ENCODE measurements around the gene RBPJ. TPM values are rescaled to one million over a fixed set of nuclear protein-coding genes. Genes with fewer than 3 reads are reported as not detected.

The RBPJ gene
- total RNA-seq, 1 donor from 2014 or later = 162 TPM

GRCh38 chr4:26288355-26288909 lies 32.4 kb upstream of the RBPJ start:
- TF ChIP-seq CTCF (IDR thresholded peaks at IDR 0.05; ENCODE audit: unreplicated experiment) = no peak
- no peaks in the 10 kb centered on the region for H3K4me1 Mint-ChIP-seq (ENCODE audit: low read depth)
- H3K27ac Mint-ChIP-seq = no peak overlapping the region
- no peaks in the 10 kb centered on the region for H3K27me3 Mint-ChIP-seq
- no peaks in the 10 kb centered on the region for H3K9me3 Mint-ChIP-seq (ENCODE audit: low read depth)
- no peak overlapping the region for H3K4me3 Mint-ChIP-seq (ENCODE audit: low read depth)
- DNase-seq (ENCODE audit: low spot score, unreplicated experiment) = no peak
- H3K36me3 Mint-ChIP-seq (ENCODE audit: insufficient read depth) = no peaks in the 10 kb centered on the region

- Mint-ChIP-seq H3K36me3 (ENCODE audit: insufficient read depth) (no peaks in the 10 kb centered on the region), H3K27ac (no peak overlapping the region), H3K4me1 (ENCODE audit: low read depth) (no peaks in the 10 kb centered on the region), H3K9me3 (ENCODE audit: low read depth) (no peaks in the 10 kb centered on the region), H3K4me3 (ENCODE audit: low read depth) (no peak overlapping the region), H3K27me3 (no peaks in the 10 kb centered on the region)
- no peak for DNase-seq (ENCODE audit: low spot score, unreplicated experiment)
- no peak for TF ChIP-seq CTCF (IDR thresholded peaks at IDR 0.05; ENCODE audit: unreplicated experiment)
Observed at GRCh38 chr4:26289401-26289800, 31.4 kb upstream of the RBPJ start.

DNA sequence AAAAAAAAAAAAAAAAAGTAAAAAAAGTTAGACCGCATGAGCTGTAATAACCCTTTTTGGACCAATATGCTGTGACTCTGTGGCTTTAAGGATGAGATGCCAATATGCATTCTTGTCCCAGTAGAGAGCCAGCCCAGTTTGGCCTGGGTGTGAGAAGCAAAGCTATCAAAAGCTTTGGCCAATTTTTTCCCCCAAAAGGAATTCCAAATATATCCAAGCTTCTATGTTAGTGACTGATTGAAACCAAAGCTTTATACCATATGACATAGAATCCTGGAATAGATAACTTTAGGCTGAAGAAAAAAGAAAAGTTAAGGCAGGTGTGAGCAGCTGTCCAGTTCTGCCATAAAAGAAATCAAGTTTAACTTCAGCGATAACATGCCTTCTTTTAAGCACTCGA lies 30.5 kb upstream of the RBPJ start:
- Mint-ChIP-seq H3K36me3 (ENCODE audit: insufficient read depth) (no peaks in the 10 kb centered on the region), H3K27me3 (peaks cover 2% of the 10 kb centered on the region), H3K27ac (no peak overlapping the region), H3K9me3 (ENCODE audit: low read depth) (no peaks in the 10 kb centered on the region), H3K4me3 (ENCODE audit: low read depth) (no peak overlapping the region), H3K4me1 (ENCODE audit: low read depth) (no peaks in the 10 kb centered on the region)
- no peak for DNase-seq (ENCODE audit: low spot score, unreplicated experiment)
- TF ChIP-seq CTCF (IDR thresholded peaks at IDR 0.05; ENCODE audit: unreplicated experiment) = no peak

- Mint-ChIP-seq H3K4me1 (ENCODE audit: low read depth) (peaks cover 6% of the 10 kb centered on the region), H3K4me3 (ENCODE audit: low read depth) (no peak overlapping the region), H3K27ac (no peak overlapping the region), H3K9me3 (ENCODE audit: low read depth) (no peaks in the 10 kb centered on the region), H3K27me3 (peaks cover 15% of the 10 kb centered on the region), H3K36me3 (ENCODE audit: insufficient read depth) (no peaks in the 10 kb centered on the region)
- no peak for DNase-seq (ENCODE audit: low spot score, unreplicated experiment)
- TF ChIP-seq CTCF (IDR thresholded peaks at IDR 0.05; ENCODE audit: unreplicated experiment) = no peak
Observed at GRCh38 chr4:26294904-26295303, 25.9 kb upstream of the RBPJ start.

GRCh38 chr4:26296021-26296420 lies 24.8 kb upstream of the RBPJ start:
- no peak for DNase-seq (ENCODE audit: low spot score, unreplicated experiment)
- TF ChIP-seq CTCF (IDR thresholded peaks at IDR 0.05; ENCODE audit: unreplicated experiment) = no peak
- H3K4me1 Mint-ChIP-seq (ENCODE audit: low read depth) = peaks cover 10% of the 10 kb centered on the region
- no peak overlapping the region for H3K27ac Mint-ChIP-seq
- peaks cover 15% of the 10 kb centered on the region for H3K27me3 Mint-ChIP-seq
- no peaks in the 10 kb centered on the region for H3K36me3 Mint-ChIP-seq (ENCODE audit: insufficient read depth)
- no peak overlapping the region for H3K4me3 Mint-ChIP-seq (ENCODE audit: low read depth)
- no peaks in the 10 kb centered on the region for H3K9me3 Mint-ChIP-seq (ENCODE audit: low read depth)

Measured in progenitor cell of endocrine pancreas (in vitro differentiated cells).